ENCODE results near the gene MTF2.

MTF2 gene

DNA sequence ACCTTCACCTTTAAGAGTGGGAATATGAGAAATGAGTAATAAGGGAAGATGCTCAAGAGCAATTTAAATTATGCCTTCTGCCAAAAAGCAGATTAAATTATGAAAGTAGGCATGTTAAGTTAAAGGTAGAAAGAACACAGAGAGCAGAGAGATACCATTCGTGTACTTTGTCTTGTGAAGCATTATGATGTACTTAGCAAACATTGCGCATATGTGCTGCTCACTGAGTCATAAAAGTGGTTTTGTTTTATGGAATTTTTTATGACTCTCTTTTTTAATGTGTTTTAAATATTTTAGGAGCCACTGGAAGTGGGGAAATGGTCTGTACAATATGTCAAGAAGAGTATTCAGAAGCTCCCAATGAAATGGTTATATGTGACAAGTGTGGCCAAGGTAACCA, 35.3 kb downstream of the MTF2 start:
- DNase-seq (ENCODE audit: low spot score) (no peak), ATAC-seq (ENCODE audit: low read depth) (peak; percentile 66)
- Histone ChIP-seq H3K9me3 (ENCODE audit: severe bottlenecking) (no peaks in the 10 kb centered on the region), H3K27ac (ENCODE audit: poor library complexity, severe bottlenecking) (no peak overlapping the region), H3K4me3 (ENCODE audit: severe bottlenecking) (no peak overlapping the region), H3K4me1 (ENCODE audit: insufficient read depth, poor library complexity, severe bottlenecking) (peaks cover 6% of the 10 kb centered on the region), H3K27me3 (ENCODE audit: insufficient read depth, poor library complexity, severe bottlenecking) (no peaks in the 10 kb centered on the region), H3K36me3 (ENCODE audit: low read depth) (peaks cover 87% of the 10 kb centered on the region)
- TF ChIP-seq, protein P1, sequence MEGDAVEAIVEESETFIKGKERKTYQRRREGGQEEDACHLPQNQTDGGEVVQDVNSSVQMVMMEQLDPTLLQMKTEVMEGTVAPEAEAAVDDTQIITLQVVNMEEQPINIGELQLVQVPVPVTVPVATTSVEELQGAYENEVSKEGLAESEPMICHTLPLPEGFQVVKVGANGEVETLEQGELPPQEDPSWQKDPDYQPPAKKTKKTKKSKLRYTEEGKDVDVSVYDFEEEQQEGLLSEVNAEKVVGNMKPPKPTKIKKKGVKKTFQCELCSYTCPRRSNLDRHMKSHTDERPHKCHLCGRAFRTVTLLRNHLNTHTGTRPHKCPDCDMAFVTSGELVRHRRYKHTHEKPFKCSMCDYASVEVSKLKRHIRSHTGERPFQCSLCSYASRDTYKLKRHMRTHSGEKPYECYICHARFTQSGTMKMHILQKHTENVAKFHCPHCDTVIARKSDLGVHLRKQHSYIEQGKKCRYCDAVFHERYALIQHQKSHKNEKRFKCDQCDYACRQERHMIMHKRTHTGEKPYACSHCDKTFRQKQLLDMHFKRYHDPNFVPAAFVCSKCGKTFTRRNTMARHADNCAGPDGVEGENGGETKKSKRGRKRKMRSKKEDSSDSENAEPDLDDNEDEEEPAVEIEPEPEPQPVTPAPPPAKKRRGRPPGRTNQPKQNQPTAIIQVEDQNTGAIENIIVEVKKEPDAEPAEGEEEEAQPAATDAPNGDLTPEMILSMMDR (IDR thresholded peaks at IDR 0.05; ENCODE audit: poor library complexity, severe bottlenecking) = no peak

DNA sequence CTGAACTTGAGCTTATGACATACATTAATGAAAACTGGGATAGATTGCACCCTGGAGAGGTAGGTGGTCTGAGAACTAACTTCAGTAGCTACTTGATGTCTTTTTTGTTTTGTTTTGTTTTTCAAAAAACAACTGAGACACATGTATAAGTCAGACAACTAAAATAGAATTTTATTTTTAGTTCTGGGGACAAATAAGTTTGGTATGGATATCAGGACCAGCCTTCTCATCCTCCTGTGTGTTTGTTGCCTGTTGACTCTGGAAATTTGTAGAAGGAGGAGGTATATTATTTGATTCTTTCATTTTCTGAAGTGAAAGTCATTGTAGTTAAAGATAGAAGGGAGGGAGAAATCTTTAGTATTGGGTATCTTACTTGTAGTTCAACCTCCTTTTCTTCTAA, 41.5 kb downstream of the MTF2 start:
- DNase-seq (ENCODE audit: low spot score) = no peak
- no peak overlapping the region for H3K4me3 ChIP-seq (ENCODE audit: severe bottlenecking)
- no peak for ATAC-seq (ENCODE audit: low read depth)
- no peak overlapping the region for H3K27ac ChIP-seq (ENCODE audit: poor library complexity, severe bottlenecking)
- H3K9me3 ChIP-seq (ENCODE audit: severe bottlenecking) = peaks cover 3% of the 10 kb centered on the region
- H3K27me3 ChIP-seq (ENCODE audit: insufficient read depth, poor library complexity, severe bottlenecking) = no peaks in the 10 kb centered on the region
- H3K36me3 ChIP-seq (ENCODE audit: low read depth) = peaks cover 76% of the 10 kb centered on the region
- H3K4me1 ChIP-seq (ENCODE audit: insufficient read depth, poor library complexity, severe bottlenecking) = no peaks in the 10 kb centered on the region
- TF ChIP-seq, protein P1 (IDR thresholded peaks at IDR 0.05; ENCODE audit: poor library complexity, severe bottlenecking) = no peak

DNA sequence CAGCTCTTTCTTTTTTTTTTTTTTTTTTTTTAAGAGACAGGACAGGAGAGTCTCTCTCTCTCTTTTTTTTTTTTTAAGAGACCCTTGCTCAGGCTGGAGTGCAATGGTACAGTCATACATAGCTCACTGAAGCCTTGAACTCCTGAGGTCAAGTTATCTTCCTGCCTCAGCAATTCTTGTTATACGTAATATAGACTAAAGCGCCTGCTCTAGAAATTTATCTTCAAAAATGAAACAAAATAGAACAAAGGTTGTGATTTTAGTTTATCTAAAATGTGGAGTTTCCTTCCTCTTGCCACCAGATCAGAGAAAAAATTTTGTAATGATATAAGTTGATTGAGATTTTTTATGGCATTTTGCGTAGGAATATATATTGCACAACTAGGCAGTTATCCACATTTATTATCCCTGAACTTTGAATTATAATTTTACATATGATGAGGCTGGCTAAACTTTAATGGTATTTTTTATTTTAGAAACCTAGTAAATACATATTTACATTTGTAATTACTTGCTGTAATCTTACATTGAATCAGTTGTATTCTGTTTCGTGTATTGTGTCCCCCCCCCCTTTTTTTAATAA, 44.2 kb downstream of the MTF2 start:
- no peak for ATAC-seq (ENCODE audit: low read depth)
- peaks cover 69% of the 10 kb centered on the region for H3K36me3 ChIP-seq (ENCODE audit: low read depth)
- DNase-seq (ENCODE audit: low spot score) = no peak

DNA sequence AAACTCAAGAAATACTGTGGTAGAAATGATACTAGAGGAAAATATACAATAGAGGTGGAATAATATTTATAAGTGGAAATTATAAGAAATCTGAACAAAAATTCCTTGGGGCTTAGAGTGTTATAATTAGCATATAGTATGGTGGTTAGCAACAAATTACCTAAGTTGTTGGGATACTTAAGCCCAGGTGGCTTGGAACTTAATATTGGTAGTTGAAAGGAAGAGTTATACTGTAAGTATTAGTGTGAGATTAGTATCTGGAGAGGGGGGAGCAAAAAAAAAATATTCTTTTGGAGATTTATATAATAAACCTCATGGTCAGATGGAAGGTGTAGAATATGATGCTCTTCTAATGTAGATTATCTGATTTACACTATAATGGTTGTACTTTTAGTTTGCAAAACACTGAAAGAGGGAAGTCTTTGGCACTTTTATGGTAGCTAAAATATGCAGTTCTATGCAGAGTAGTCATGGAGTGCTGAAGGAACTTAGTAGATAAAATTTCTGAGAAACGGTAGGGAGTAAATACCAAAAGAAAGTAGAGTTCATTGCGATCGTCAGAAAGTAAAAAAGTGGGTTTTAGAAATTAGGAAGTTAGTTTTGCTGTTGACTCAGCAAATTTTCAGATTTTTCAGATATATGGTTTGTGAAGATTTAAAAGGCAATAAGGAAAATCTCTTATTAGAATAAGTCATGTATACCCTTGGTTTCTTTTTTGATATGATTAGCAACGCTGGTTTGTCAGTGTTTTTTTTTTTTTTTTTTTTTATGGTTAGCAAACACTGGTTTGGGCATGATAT, 45.7 kb downstream of the MTF2 start:
- Histone ChIP-seq H3K27me3 (ENCODE audit: insufficient read depth, poor library complexity, severe bottlenecking) (no peaks in the 10 kb centered on the region), H3K4me1 (ENCODE audit: insufficient read depth, poor library complexity, severe bottlenecking) (no peaks in the 10 kb centered on the region), H3K9me3 (ENCODE audit: severe bottlenecking) (peaks cover 3% of the 10 kb centered on the region), H3K4me3 (ENCODE audit: severe bottlenecking) (no peak overlapping the region), H3K27ac (ENCODE audit: poor library complexity, severe bottlenecking) (no peak overlapping the region), H3K36me3 (ENCODE audit: low read depth) (peaks cover 65% of the 10 kb centered on the region)
- TF ChIP-seq, protein P1 (IDR thresholded peaks at IDR 0.05; ENCODE audit: poor library complexity, severe bottlenecking) = no peak
- DNase-seq (ENCODE audit: low spot score) (no peak), ATAC-seq (ENCODE audit: low read depth) (no peak)

More for the DNA sequence above, 44.2 kb downstream of the MTF2 start:
- Histone ChIP-seq H3K4me3 (ENCODE audit: severe bottlenecking) (no peak overlapping the region), H3K27me3 (ENCODE audit: insufficient read depth, poor library complexity, severe bottlenecking) (no peaks in the 10 kb centered on the region), H3K4me1 (ENCODE audit: insufficient read depth, poor library complexity, severe bottlenecking) (no peaks in the 10 kb centered on the region), H3K9me3 (ENCODE audit: severe bottlenecking) (peaks cover 3% of the 10 kb centered on the region), H3K27ac (ENCODE audit: poor library complexity, severe bottlenecking) (no peak overlapping the region)
- TF ChIP-seq, protein P1 (IDR thresholded peaks at IDR 0.05; ENCODE audit: poor library complexity, severe bottlenecking) = no peak

Measured in RWPE2 (cell line).